ENCODE data around the gene CEND1. TPM values are rescaled to one million over a fixed set of nuclear protein-coding genes. Genes with fewer than 3 reads are reported as not detected.

CEND1 gene
- total and polyA plus RNA-seq, 2 donors from 2014 or later, result 0.16 to 3.6 TPM

DNA sequence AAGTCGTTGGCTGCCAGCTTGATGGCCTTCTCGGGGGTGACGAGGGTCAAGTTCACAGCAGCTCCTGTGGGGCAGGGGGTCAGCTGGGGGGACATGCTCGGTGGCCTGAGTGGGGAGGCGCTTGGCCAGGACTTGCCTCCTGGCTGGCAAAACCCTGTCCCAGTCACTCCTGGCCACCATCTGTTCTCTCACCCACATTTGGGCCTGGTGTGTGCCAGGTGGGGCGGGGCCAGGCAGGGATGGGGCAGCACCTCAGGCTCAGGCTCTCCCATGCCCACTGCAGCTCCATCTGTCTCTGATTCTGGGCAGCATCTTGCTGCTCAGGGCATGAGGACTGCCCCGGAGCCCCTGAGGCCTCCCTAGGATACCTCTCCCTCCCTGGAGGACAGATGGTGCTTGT is 3.7 kb upstream of the CEND1 start:
- Histone ChIP-seq H3K9ac (ENCODE audit: low read length in 3 of 3) (no peak overlapping the region), H3K4me3 (ENCODE audit: low read length in 3 of 3) (no peak overlapping the region), H3K9me3 (ENCODE audit: control insufficient read depth in 2 of 3, insufficient read depth in 1 of 3, low read length in 3 of 3) (no peaks in the 10 kb centered on the region), H3K4me1 (ENCODE audit: control insufficient read depth in 2 of 3, insufficient read depth in 2 of 3, low read depth in 1 of 3, low read length in 3 of 3) (peaks cover 0 to 24% (median 8%) of the 10 kb centered on the region in 3 donors), H3K27me3 (ENCODE audit: control insufficient read depth, insufficient read depth, low read length) (no peaks in the 10 kb centered on the region), H3K27ac (ENCODE audit: low read depth in 2 of 2, low read length in 2 of 2) (no peak overlapping the region), H3K36me3 (ENCODE audit: control insufficient read depth in 2 of 3, insufficient read depth in 3 of 3, low read length in 3 of 3) (no peaks in the 10 kb centered on the region)
- no peak for TF ChIP-seq CTCF (IDR thresholded peaks at IDR 0.05; ENCODE audit: borderline replicate concordance, extremely low read depth, insufficient read depth)
- no peak for FAIRE-seq
- no peak for DNase-seq
- intact Hi-C loops (cut with DNase I), result no loop called here

DNA sequence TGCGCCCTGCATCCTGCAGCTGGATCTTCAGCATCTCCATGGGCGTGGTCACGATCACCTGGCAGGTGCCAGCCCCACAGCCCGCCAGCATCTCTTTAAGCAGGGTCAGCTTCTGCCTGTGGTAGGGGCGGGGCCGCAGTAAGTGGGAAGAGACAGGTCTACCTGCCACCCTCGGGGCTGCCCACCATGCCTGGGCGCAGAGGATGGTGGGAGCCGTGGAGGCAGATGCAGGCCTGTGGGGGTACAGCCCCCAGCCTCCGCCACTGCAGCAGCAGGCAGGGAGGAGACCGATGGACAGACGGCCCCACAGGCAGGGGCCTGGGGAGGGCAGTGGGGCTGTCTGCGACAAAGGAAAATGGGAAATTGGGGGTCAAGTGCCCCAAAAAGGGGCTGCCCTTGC is 3.0 kb upstream of the CEND1 start:
- FAIRE-seq (no peak), DNase-seq (no peak)
- intact Hi-C loops (cut with DNase I), result no loop called here
- H3K27ac ChIP-seq (ENCODE audit: low read depth in 2 of 2, low read length in 2 of 2), result no peak overlapping the region
- no peak overlapping the region for H3K9ac ChIP-seq (ENCODE audit: low read length in 3 of 3)
- no peaks in the 10 kb centered on the region for H3K36me3 ChIP-seq (ENCODE audit: control insufficient read depth in 2 of 3, insufficient read depth in 3 of 3, low read length in 3 of 3)
- H3K4me3 ChIP-seq (ENCODE audit: low read length in 3 of 3), result no peak overlapping the region
- peaks cover 0 to 21% (median 8%) of the 10 kb centered on the region in 3 donors for H3K4me1 ChIP-seq (ENCODE audit: control insufficient read depth in 2 of 3, insufficient read depth in 2 of 3, low read depth in 1 of 3, low read length in 3 of 3)
- TF ChIP-seq CTCF (IDR thresholded peaks at IDR 0.05; ENCODE audit: borderline replicate concordance, extremely low read depth, insufficient read depth), result no peak
- H3K9me3 ChIP-seq (ENCODE audit: control insufficient read depth in 2 of 3, insufficient read depth in 1 of 3, low read length in 3 of 3), result no peaks in the 10 kb centered on the region
- H3K27me3 ChIP-seq (ENCODE audit: control insufficient read depth, insufficient read depth, low read length), result no peaks in the 10 kb centered on the region

- no peak for FAIRE-seq
- Histone ChIP-seq H3K4me3 (ENCODE audit: low read length in 3 of 3) (no peak overlapping the region), H3K27ac (ENCODE audit: low read depth in 2 of 2, low read length in 2 of 2) (no peak overlapping the region), H3K4me1 (ENCODE audit: control insufficient read depth in 2 of 3, insufficient read depth in 2 of 3, low read depth in 1 of 3, low read length in 3 of 3) (peaks cover 0 to 21% (median 8%) of the 10 kb centered on the region in 3 donors), H3K9me3 (ENCODE audit: control insufficient read depth in 2 of 3, insufficient read depth in 1 of 3, low read length in 3 of 3) (no peaks in the 10 kb centered on the region), H3K27me3 (ENCODE audit: control insufficient read depth, insufficient read depth, low read length) (no peaks in the 10 kb centered on the region), H3K36me3 (ENCODE audit: control insufficient read depth in 2 of 3, insufficient read depth in 3 of 3, low read length in 3 of 3) (no peaks in the 10 kb centered on the region), H3K9ac (ENCODE audit: low read length in 3 of 3) (no peak overlapping the region)
- no peak for DNase-seq
- intact Hi-C loops (cut with DNase I), result no loop called here
- no peak for TF ChIP-seq CTCF (IDR thresholded peaks at IDR 0.05; ENCODE audit: borderline replicate concordance, extremely low read depth, insufficient read depth)
These were observed 2.6 kb upstream of the CEND1 start for GRCh38 chr11:792535-792821.

Data from kidney (tissue), 14 donors.